Pancreas (tissue), 10 donors: ENCODE measurements around the gene PIP4K2A. TPM values are rescaled to one million over a fixed set of nuclear protein-coding genes. Genes with fewer than 3 reads are reported as not detected.
A peak's percentile ranks its signal among the peaks of the same experiment; 100 is the strongest.
"Not testable (repeated sequence)": the region's sequence is repeated elsewhere in the genome, so short reads cannot be mapped to it uniquely, and the experiment has no call there.

Experiments used
- ATAC-seq, 4 donors: fragments of 200-7000 bp; cut with Tn5 transposase; one replicate each; pipeline versions ENCODE4 v1.8.0 to v1.9.1; 2020; ENCODE audit warnings: mild to moderate bottlenecking in 4 of 4, moderate library complexity in 4 of 4
- DNase-seq, 6 donors: peaks; one replicate each; pipeline ENCODE4 v3.0.0-alpha.2; 2020
- FAIRE-seq: peaks from 2 replicates; lab custom pipeline; 2012; peaks lifted over from hg19 to GRCh38; lab: Jason Lieb, UNC
- H3K27ac ChIP-seq, 4 donors: fragments of 200-600 bp; sonication (generic); 1 replicate in 3 of 4; 2 replicates in 1 of 4; pipeline versions ENCODE4 v1.5.0 to v1.8.0; 2020
- H3K27me3 ChIP-seq, 4 donors: fragments of 200-600 bp; one replicate each; pipeline ENCODE4 v1.8.0; 2021
- H3K36me3 ChIP-seq, 3 donors: fragments of 200-600 bp; sonication (generic) in 1 of 3; one replicate each; pipeline versions ENCODE4 v1.5.0 to v1.8.0; 2020 to 2021
- H3K4me1 ChIP-seq, 3 donors: fragments of 200-600 bp; one replicate each; pipeline ENCODE4 v1.8.0; 2021
- H3K4me3 ChIP-seq, 4 donors: fragments of 200-600 bp; sonication (generic) in 2 of 4; one replicate each; pipeline versions ENCODE4 v1.5.0 to v1.8.0; 2020 to 2021
- H3K9me3 ChIP-seq, 4 donors: fragments of 200-600 bp; one replicate each; pipeline ENCODE4 v1.8.0; 2021
- WGBS, 2 donors: extraction: QIAGEN DNeasy Blood & Tissue Kit; methylation state at CpG; one replicate each; pipeline ENCODE4 v1.1.7; 2013; 5-methylcytosine and 5-hydroxymethylcytosine counted together
- intact Hi-C, 3 donors: fragments of 100-400 bp; cut with DNase I; formaldehyde crosslinking; loops; one replicate each; pipeline versions ENCODE4 v1.11.1 to v1.14.2; 2022
- polyA plus RNA-seq, 2 donors: library from polyadenylated mRNA; stranded (reverse); fragments of 200-250 nt; gene quantifications; one replicate each; pipeline ENCODE4 v1.2.3, GENCODE V29; 2013
- total RNA-seq, 6 donors: library from RNA; stranded (reverse); fragmentation: NEBNext Ultra II Directional in 4 of 6; extraction: Animal tissue kit (Norgen Biotek cat#: 25700) in 4 of 6; gene quantifications; one replicate each; pipeline versions ENCODE4 v1.2.1 to v1.2.4, GENCODE V29; 2021 to 2023
- TF ChIP-seq, protein P1 (sequence below), 4 donors: fragments of 200-600 bp; sonication (generic) in 3 of 4; IDR thresholded peaks; one replicate each; pipeline versions ENCODE4 v1.5.0 to v1.8.0; 2021; ENCODE audit warnings: antibody characterized with exemption in 4 of 4
- donor health status: healthy with polysubstance abuse.
- donor health status: DM: no; HTN: no; CAD: no; lungs with moderate emphysema.
- donor health status: DM: no; HTN: no; CAD: no.
- donor health status: control.
- donor health status: control.
- donor health status: Bipolar disorder and iron deficiency.
- donor health status: DM: yes; HTN: yes; CAD: no.
- donor health status: DM: no; HTN: no; CAD: no.
- donor health status: DM: no; HTN: no; CAD: no.
- donor health status: DM: yes; HTN: yes; CAD: no.

The PIP4K2A gene
- total and polyA plus RNA-seq, 8 donors: 3.6 to 17.8 (median 6.7) TPM

DNA sequence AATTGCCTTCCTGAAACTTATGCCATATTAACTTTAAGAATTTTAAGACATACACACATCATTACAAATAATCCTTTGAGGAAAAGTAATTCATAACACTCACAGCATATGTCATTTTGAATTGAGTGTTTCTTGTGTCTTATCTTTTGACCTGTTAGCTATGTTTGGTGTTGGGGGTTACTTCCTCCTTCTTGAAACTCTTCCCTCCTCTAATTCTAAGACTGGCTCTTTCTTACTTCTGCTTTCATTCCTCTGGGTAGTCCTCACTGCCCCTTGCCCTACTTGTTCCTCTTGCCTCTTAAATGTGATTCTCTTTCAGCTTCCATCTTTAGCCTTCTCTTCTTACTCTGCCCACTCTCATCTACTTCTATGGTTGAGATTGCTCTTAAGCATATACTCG, 28.3 kb upstream of the PIP4K2A start:
- H3K36me3 ChIP-seq: no peaks in the 10 kb centered on the region
- FAIRE-seq (no peak), ATAC-seq (peak in 2 of 4 donors; percentile 50 to 65), DNase-seq (no peak)
- H3K27me3 ChIP-seq: no peaks in the 10 kb centered on the region
- WGBS, 2 donors: 76 to 97% methylated on average over 1 of the region's 1 CpG
- no peaks in the 10 kb centered on the region for H3K9me3 ChIP-seq
- no peak overlapping the region for H3K4me3 ChIP-seq
- H3K27ac ChIP-seq: no peak overlapping the region
- intact Hi-C loops: no loop called here
- no peaks in the 10 kb centered on the region for H3K4me1 ChIP-seq
- TF ChIP-seq, protein P1, sequence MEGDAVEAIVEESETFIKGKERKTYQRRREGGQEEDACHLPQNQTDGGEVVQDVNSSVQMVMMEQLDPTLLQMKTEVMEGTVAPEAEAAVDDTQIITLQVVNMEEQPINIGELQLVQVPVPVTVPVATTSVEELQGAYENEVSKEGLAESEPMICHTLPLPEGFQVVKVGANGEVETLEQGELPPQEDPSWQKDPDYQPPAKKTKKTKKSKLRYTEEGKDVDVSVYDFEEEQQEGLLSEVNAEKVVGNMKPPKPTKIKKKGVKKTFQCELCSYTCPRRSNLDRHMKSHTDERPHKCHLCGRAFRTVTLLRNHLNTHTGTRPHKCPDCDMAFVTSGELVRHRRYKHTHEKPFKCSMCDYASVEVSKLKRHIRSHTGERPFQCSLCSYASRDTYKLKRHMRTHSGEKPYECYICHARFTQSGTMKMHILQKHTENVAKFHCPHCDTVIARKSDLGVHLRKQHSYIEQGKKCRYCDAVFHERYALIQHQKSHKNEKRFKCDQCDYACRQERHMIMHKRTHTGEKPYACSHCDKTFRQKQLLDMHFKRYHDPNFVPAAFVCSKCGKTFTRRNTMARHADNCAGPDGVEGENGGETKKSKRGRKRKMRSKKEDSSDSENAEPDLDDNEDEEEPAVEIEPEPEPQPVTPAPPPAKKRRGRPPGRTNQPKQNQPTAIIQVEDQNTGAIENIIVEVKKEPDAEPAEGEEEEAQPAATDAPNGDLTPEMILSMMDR (IDR thresholded peaks at IDR 0.05): no peak

DNA sequence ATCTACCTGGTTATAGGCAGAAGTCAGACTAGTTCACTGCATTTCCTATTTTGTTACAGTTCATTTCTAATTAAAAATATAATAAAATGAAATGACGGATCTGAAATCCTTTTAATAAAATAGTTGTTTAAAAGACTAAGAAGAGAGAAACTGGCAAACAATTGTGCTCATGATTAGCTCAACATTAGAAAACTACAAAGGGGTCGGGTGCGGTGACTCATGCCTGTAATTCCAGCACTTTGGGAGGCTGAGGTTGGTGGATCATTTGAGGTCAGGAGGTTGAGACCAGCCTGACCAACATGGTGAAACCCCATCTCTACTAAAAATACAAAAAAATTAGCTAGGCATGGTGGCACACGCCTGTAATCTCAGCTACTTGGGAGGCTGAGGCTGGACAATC, 27.3 kb upstream of the PIP4K2A start:
- H3K4me1 ChIP-seq, FAIRE-seq, ATAC-seq, H3K9me3 ChIP-seq, DNase-seq, H3K27ac ChIP-seq, H3K27me3 ChIP-seq, intact Hi-C loops, H3K4me3 ChIP-seq, H3K36me3 ChIP-seq: not testable (repeated sequence)
- WGBS, 2 donors: 85 to 93% methylated on average over 4 of the region's 4 CpGs

DNA sequence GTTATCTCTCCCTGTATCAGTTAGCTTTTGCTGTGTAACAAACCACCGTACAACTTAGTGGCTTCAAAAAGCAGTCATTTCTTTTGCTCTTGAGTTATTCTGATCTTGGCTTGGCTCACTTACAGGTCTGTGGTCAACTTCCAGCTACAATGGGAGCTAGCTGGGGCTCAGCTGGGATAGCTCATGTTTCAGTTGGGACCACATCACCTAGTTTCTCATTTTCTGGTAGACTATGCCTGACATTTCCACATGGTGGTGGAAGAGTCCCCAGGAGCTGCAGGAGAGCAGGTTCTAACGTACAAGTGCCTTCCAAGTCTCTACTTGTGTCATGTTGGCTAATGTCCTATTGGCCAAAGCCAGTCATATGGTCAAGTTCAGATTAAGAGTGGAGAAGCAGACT, 25.8 kb upstream of the PIP4K2A start:
- WGBS, 2 donors: 75 to 78% methylated on average over 2 of the region's 2 CpGs
- no peak for DNase-seq
- H3K9me3 ChIP-seq: no peaks in the 10 kb centered on the region
- H3K36me3 ChIP-seq: no peaks in the 10 kb centered on the region
- H3K27ac ChIP-seq: no peak overlapping the region
- no peak for ATAC-seq
- H3K4me3 ChIP-seq: no peak overlapping the region
- H3K27me3 ChIP-seq: no peaks in the 10 kb centered on the region
- no peaks in the 10 kb centered on the region for H3K4me1 ChIP-seq
- FAIRE-seq: no peak
- intact Hi-C loops: no loop called here
- TF ChIP-seq, protein P1 (IDR thresholded peaks at IDR 0.05): no peak

DNA sequence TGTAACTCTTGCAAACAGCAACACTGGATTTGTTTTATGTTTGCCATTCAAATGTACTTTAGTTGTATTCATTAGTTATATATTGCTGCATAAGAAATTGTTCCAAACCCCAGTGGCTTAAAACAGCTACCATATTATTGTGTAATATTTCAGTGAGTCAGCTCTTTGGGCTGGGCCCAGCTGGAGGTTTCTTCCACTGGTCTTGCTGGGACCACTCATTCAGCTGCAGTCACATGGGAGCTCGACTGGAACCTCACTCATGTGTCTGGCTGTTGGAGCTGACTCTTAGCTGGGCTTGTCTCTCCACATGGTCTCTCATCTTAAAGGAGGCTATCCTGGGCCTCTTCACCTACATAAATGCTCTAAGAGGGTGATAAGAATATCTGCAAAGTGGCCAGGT, 23.2 kb upstream of the PIP4K2A start:
- Histone ChIP-seq H3K9me3 (no peaks in the 10 kb centered on the region), H3K27me3 (no peaks in the 10 kb centered on the region), H3K4me1 (no peaks in the 10 kb centered on the region), H3K4me3 (no peak overlapping the region), H3K27ac (no peak overlapping the region), H3K36me3 (no peaks in the 10 kb centered on the region)
- peak in 2 of 4 donors; percentile 21 to 47 for ATAC-seq
- no peak for FAIRE-seq
- DNase-seq: no peak
- TF ChIP-seq, protein P1 (IDR thresholded peaks at IDR 0.05): no peak
- intact Hi-C loops: no loop called here
- WGBS, 2 donors: 65% methylated on average over 1 of the region's 1 CpG

DNA sequence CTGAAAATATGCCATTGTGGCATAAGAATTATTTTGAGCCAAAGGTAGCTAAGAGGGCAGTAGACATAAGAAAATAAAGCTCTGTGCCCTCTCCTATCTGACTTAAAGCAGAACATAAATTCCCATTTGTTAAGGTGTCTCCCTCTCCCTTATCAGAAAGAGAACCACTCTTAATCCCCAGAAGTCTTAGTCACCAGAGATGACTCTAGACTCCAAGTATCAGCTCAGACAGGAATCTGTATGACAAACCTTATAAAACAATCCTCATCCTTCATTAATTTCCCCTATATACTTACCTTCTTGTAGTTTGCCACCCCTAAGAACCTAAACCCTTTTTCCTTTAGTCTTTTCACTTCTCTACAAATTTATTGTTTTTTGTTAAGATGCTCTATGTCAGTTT, 21.8 kb upstream of the PIP4K2A start:
- H3K36me3 ChIP-seq: no peaks in the 10 kb centered on the region
- H3K27ac ChIP-seq: no peak overlapping the region
- no peaks in the 10 kb centered on the region for H3K4me1 ChIP-seq
- H3K4me3 ChIP-seq: no peak overlapping the region
- no peak for FAIRE-seq
- DNase-seq: no peak
- H3K27me3 ChIP-seq: no peaks in the 10 kb centered on the region
- ATAC-seq: no peak
- no peaks in the 10 kb centered on the region for H3K9me3 ChIP-seq
- intact Hi-C loops: no loop called here
- TF ChIP-seq, protein P1 (IDR thresholded peaks at IDR 0.05): no peak

DNA sequence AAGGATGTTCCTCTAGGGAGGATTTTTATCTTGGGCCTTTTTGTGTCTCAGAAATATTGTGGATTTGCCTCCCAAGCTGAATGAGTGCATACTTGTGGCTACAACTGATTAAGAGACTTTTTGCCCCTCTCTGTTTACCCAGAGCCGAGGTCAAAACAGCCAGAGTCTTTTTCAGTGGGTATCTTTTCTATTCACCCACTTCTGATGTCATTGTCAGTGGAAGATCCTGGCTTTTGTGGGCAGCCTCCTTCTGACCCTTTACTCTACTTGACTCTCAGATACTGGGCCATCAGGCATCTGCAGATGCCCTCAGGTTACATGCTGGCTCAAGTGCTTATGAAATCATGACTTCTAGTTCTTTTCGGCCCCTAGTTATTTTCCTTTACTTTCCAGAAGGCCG, 19.6 kb upstream of the PIP4K2A start:
- WGBS, 2 donors: 86 to 96% methylated on average over 3 of the region's 3 CpGs
- TF ChIP-seq, protein P1 (IDR thresholded peaks at IDR 0.05): no peak
- Histone ChIP-seq H3K4me3 (no peak overlapping the region), H3K9me3 (no peaks in the 10 kb centered on the region), H3K36me3 (no peaks in the 10 kb centered on the region), H3K27me3 (no peaks in the 10 kb centered on the region), H3K4me1 (no peaks in the 10 kb centered on the region), H3K27ac (no peak overlapping the region)
- FAIRE-seq: no peak
- intact Hi-C loops: no loop called here
- no peak for ATAC-seq
- DNase-seq: no peak
